Anterior cingulate cortex (tissue), 58 donors: Measurements from ENCODE around the gene GIGYF1.
A peak's percentile ranks its signal among the peaks of the same experiment; 100 is the strongest.
"Not testable (repeated sequence)": the region's sequence is repeated elsewhere in the genome, so short reads cannot be mapped to it uniquely, and the experiment has no call there.

Experiments
- DNase-seq, 58 donors: peaks; one replicate each; lab custom pipeline; 2025; lab: John Stamatoyannopoulos, UW

The GIGYF1 gene

DNA sequence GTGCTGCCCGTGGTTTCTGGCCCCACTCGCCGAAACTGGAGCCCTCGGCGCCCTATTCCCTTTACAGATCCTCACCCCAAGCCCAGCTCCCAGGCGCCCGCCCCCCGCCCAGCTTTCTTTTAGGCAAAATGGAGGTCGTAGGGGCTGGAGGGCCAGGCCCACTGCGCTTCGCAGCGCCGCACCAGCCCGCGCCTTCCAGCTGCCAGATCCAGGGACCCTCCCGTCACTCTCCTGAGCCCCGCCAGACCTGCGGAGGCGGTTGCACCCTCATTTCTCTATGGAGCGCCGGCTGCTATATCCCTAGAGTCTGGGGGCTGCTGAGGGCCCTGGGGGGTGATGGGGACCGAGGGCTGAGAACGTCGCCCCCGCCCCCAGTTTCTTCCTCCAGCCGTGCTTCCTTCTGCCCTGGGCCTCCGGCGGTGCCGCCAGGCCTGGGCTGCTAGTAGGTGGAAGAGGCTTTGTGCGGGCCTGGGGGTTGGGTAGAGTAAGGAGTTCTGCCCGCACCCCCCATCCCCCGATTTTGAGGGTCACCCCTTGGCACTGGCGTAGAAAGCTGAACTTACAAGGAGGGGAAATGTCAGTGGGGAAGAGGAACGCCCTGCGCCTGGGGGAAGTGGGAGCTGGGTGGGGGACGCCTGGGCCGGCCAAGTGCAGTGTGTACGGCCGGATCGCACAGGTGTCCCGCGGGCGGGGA is 19.5 kb downstream of the GIGYF1 start:
- peak in 9 of 58 donors; percentile 15 to 52 (median 24) for DNase-seq

DNA sequence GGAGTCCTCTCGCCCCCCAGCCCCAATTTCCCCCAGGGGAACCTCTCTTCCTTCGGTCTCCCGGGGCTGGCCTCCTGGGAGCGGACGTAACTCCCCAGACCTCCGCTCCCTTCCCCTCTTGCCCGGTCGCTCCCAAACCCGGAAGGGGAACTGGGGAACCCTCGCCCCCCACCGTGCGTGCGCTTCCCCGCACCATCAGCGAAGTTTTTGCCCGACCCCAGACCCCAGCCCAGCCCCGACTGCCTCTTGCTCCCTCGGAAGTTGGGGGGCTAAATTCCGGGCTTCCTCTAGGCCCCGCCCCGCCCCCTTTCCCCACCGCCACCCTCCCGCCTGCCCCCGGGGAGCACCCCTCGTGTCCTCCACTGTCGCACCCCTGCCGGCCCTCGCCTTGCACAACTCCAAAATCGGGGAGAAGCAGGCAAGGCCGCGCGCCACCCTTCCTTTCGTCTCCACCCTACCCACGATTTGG is 20.1 kb downstream of the GIGYF1 start:
- peak in 24 of 58 donors; percentile 31 to 73 (median 52) for DNase-seq

- peak; percentile 73 to 99 (median 97) for DNase-seq
Measured at GRCh38 chr7:100673302-100673941, 20.6 kb downstream of the GIGYF1 start, which contains the start of gene GNB2. Gene GNB2, plus strand, starts transcription at chr7:100673740. Its CDS starts 2,526 bp downstream, at chr7:100676266.

GRCh38 chr7:100671353-100672327 is 22.4 kb downstream of the GIGYF1 start:
- no peak for DNase-seq

DNA sequence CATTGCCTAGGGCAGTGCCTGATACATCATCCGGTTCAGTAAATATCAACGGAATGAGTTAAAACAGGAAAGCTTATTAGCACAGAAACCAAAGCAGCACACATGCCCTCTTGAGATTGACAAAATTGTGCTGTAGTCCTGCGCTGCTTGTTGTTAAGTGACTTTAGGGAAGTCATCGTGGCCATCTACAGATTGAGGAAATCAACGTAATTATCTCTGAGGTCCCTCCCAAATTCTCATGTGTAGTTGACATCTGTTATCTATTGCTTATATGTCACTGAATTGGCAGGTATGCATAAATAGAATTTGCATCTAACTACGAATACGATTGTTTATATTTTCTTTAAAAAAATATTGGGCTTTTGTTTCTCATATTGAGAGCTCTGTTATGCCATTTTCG is 24.0 kb downstream of the GIGYF1 start:
- no peak for DNase-seq

GRCh38 chr7:100669106-100669505 is 24.9 kb downstream of the GIGYF1 start:
- not testable (repeated sequence) for DNase-seq

DNA sequence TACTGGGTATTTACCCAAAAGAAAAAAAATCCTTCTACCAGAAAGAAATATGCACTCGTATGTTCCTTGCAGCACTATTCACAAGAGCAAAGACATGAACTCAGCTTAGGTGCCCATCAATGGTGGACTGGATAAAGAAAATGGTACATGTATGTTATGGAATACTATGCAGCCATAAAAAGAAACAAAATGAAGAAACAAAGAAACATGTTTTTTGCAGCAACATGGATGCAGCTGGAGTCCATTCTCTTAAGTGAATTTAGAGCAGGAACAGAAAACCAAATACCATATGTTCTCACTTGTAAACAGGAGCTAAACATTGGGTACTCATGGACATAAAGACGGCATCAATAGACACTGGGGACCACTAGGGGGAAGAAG is 26.0 kb downstream of the GIGYF1 start:
- DNase-seq, result no peak

- no peak for DNase-seq
Measured at GRCh38 chr7:100667331-100668068, 26.6 kb downstream of the GIGYF1 start.

GRCh38 chr7:100665168-100665726 is 28.8 kb downstream of the GIGYF1 start:
- DNase-seq, result no peak

GRCh38 chr7:100662194-100662776 is 31.8 kb downstream of the GIGYF1 start:
- DNase-seq, result not testable (repeated sequence)

DNA sequence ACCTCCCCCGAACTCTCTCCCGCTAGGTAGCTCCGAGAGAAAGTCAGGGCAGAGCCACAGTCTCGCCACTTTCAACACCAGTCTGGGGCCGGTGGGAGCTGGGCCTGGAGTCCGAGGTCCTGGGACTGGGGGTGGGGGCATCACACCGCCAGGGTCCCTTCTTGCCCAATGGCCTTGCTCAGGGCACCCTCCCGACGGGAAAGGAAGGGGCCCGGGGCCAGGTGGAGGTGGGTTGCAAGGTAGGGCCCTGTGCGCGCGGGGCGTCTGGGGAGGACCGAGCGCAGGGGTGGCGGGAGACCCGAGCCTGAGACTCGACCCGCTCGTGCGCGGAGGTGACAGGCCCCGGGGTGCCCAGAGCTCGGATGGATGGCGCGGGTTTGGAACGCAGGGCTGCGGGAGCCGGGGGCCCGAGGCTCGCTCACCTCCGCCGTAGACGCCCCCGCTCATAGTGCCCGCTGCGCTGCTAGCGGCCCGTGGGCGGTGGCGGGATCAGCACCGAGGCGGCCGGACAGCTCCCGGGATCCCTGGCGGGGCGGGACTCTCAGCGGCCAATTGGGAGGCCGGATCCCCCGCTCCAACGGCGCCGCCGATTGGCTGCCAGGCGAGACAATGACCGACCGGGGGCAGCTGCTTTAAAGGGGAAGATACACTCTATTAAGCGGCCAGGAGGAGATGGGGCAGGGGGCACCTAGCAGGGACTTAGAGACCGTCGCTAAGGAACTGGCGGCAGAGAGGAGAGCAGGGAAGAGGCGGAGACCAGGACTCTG is 38.0 kb downstream of the GIGYF1 start, which contains the start of gene ACTL6B:
ACTL6B (minus strand) TSS at position 541 of the 767 bp plus-strand sequence; CDS start at position 447, 94 bp downstream.
- DNase-seq, result peak in 57 of 58 donors; percentile 16 to 90 (median 62)

DNA sequence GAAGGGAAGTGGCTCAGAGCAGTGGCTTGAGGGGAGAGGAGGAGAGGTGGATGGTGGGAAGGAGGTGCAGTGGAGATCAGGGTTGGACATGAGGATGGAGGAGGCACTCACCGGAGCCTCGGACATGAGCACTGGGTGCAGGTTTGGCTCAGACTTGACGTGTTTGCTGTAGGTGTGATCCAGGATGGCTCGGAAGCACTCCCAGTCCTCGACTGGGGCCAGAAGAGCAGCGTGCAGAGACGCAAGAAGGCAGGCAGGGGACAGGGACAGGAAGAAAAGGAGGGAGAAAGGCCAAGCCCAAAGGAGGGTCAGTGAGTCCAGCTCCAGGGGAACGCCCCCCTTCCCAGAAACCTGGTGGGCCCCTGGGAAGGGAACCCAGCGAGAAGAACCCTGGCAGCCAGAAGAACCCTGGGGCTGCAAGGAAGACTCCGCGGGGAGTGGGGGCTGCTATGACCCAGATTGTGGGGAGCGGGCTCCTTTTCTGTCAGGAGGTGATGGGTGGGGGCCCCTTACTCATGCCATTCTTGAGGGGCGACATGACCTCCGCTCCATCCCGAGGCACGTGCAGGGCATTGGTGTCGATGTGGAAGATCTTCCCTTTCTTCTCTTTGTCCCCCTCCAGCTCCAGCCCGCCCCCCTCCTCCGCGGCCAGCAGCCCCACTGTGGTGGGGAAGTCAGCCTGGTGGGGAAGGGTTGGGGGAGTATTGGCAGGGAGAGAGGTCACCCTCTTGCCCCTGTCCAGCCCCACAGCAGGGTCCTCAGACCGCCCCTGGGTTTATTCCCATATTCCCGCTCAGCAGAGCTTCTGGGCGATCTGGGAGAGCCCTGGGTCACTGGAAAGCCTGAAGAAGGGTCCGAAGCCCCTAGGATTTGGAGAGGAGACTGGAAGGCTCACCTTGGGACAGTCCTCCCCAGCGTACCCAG is 38.9 kb downstream of the GIGYF1 start:
- no peak for DNase-seq

DNA sequence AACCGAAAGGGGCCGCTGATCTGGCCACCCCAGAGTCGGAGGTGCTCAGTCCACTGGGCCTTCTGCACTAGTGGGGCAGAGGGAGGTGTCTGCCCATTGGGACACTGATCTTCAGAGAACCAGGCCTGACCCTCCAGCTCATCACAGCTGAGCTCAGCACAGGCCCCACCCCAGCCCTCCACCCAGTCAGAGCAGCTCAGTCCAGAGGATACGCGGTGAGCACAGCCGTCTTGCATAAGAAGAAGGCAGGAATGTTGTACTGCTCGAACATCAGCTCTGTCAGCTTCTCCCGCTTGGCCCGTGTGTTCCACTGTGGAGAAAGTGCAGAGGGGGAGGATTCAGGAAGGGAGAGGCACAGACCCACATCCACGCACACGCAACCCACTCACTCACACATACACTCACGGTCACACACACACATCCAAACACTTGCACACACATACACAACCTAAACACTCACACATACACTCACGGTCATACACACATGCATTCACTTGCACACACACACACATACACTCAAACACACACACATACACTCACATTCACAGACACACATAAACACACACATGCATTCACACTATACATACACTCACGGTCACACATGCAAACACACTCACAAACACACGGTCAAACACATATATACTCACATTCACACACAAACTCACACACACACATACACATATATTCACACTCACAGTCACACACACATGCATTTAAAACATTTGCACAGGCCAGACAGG is 44.1 kb downstream of the GIGYF1 start:
- no peak for DNase-seq

- DNase-seq, result no peak
Measured at GRCh38 chr7:100642534-100642907, 51.5 kb downstream of the GIGYF1 start.

GRCh38 chr7:100641860-100642533 is 52.1 kb downstream of the GIGYF1 start:
- DNase-seq, result no peak

DNA sequence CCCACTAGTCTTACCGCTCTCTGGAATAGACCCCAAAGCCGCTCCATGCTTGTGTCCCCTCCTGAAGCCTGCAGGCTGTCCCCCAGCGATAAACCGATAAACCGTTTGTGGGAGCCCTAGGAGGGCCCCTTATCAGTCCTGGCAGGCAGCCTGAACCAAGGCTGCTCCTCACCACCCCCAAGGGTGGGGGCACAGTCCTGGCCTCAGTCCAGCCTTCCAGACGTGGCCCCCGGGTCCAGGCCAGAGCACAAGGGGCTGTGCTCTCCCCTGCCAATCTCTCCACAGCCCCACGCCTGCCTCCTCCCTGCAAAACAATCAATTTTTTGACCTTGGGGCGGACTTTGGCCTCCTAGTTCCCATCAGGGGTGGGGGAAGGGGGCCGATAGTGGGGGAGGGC is 52.6 kb downstream of the GIGYF1 start, which contains the start of gene TFR2:
TFR2 (minus strand) TSS at position 90 of the 397 bp plus-strand sequence; CDS start at position 47, 43 bp downstream.
- DNase-seq, result no peak
